HCT116 (cell line): Measurements from ENCODE around the gene PAEP. TPM values are rescaled to one million over a fixed set of nuclear protein-coding genes. Genes with fewer than 3 reads are reported as not detected.

Source experiments
- ATAC-seq: fragments of 200-7000 bp; cut with Tn5 transposase; 2 replicates; pipeline ENCODE4 v1.9.1; 2020; ENCODE audit warnings: mild to moderate bottlenecking, moderate library complexity
- BruUV-seq: library from RNA; stranded (reverse); fragments of 400-500 nt; replicated peaks from 2 replicates; lab custom pipeline; 2021; lab: Mats Ljungman, UMichigan
- CTCF ChIA-PET: fragments of 300-600 bp; sonication (Branson Sonifier 250); formaldehyde crosslinking; loops from one replicate; lab custom pipeline; 2021; ENCODE audit warnings: antibody characterized with exemption; lab: Charles Lee
- POLR2A ChIA-PET: fragments of 300-600, 350-600 bp; sonication (Branson Sonifier 250); formaldehyde crosslinking; loops from one replicate; lab custom pipeline; 2021; ENCODE audit warnings: antibody characterized with exemption; lab: Charles Lee
- RAD21 ChIA-PET, 2 experiments: fragments of 300-600 bp; sonication (Branson Sonifier 250); formaldehyde crosslinking; loops; one replicate each; lab custom pipeline; 2023; ENCODE audit warnings: low total read pairs in 2 of 2; ENCODE audit not compliant: uncharacterized antibody in 2 of 2, unreplicated experiment in 2 of 2, low non-redundant PET in 1 of 2; lab: Charles Lee
- DNase-seq: peaks from one replicate; pipeline ENCODE4 v3.0.0-alpha.2; 2010; ENCODE audit warnings: low read depth, low spot score
- H2AFZ ChIP-seq: fragments of 200-600 bp; shearing (Covaris generic), sonication (generic); 2 replicates; pipeline ENCODE4 v1.6.1; 2017; ENCODE audit warnings: low read depth, mixed run types, mixed read lengths, antibody characterized with exemption, low read length; ENCODE audit not compliant: poor library complexity, severe bottlenecking
- H3K27ac ChIP-seq: 2 replicates; pipeline ENCODE4 v1.5.1; 2012; ENCODE audit warnings: low read depth, low read length
- H3K27me3 ChIP-seq: fragments of 200-600 bp; sonication (generic); 2 replicates; pipeline ENCODE4 v1.6.1; 2016; ENCODE audit warnings: mixed run types, low read length, mixed read lengths; ENCODE audit not compliant: insufficient read depth
- H3K36me3 ChIP-seq, 2 experiments: fragments of 200-500 bp in 1 of 2; fragments of 200-600 bp in 1 of 2; sonication (Bioruptor generic) in 1 of 2; sonication (generic) in 1 of 2; 2 replicates each; pipeline versions ENCODE4 v1.5.1 to v1.6.1; 2014 to 2016; ENCODE audit warnings: low read length in 2 of 2, inconsistent platforms in 1 of 2, mixed read lengths in 1 of 2, mixed run types in 1 of 2; ENCODE audit not compliant: insufficient read depth in 2 of 2, control insufficient read depth in 1 of 2
- H3K4me1 ChIP-seq, 2 experiments: fragments of 200-600 bp in 1 of 2; sonication (generic) in 1 of 2; 2 replicates each; pipeline versions ENCODE4 v1.5.1 to v1.6.1; 2012 to 2017; ENCODE audit warnings: low read length in 2 of 2, inconsistent platforms in 1 of 2, mild to moderate bottlenecking in 1 of 2, mixed read lengths in 1 of 2, mixed run types in 1 of 2, moderate library complexity in 1 of 2; ENCODE audit not compliant: insufficient read depth in 2 of 2, control insufficient read depth in 1 of 2
- H3K4me2 ChIP-seq: fragments of 200-600 bp; sonication (generic); 2 replicates; pipeline ENCODE4 v1.6.1; 2017; ENCODE audit warnings: mixed run types, low read length, mixed read lengths
- H3K4me3 ChIP-seq, 2 experiments: fragments of 200-600 bp in 1 of 2; sonication (generic) in 1 of 2; replicated peaks in 1 of 2; 2 replicates each; pipeline ENCODE4 v1.5.1; 2011 to 2016; ENCODE audit warnings: low read length in 2 of 2, control low read depth in 1 of 2, low read depth in 1 of 2, mild to moderate bottlenecking in 1 of 2, mixed read lengths in 1 of 2, mixed run types in 1 of 2
- H3K79me2 ChIP-seq: fragments of 200-600 bp; sonication (generic); 2 replicates; pipeline ENCODE4 v1.6.1; 2017; ENCODE audit warnings: mild to moderate bottlenecking, mixed run types, low read length, moderate library complexity, mixed read lengths; ENCODE audit not compliant: insufficient read depth
- H3K9ac ChIP-seq: fragments of 200-600 bp; sonication (generic); 2 replicates; pipeline ENCODE4 v1.6.1; 2016; ENCODE audit warnings: low read length, mixed read lengths
- H3K9me2 ChIP-seq: fragments of 200-600 bp; sonication (generic), shearing (Covaris generic); 2 replicates; pipeline ENCODE4 v1.6.1; 2017; ENCODE audit warnings: mixed run types, mild to moderate bottlenecking, moderate library complexity; ENCODE audit not compliant: insufficient read depth
- H3K9me3 ChIP-seq, 2 experiments: fragments of 200-500 bp in 1 of 2; fragments of 200-600 bp in 1 of 2; sonication (Bioruptor generic) in 1 of 2; sonication (generic) in 1 of 2; 2 replicates each; pipeline ENCODE4 v1.6.1; 2014 to 2017; ENCODE audit warnings: low read length in 2 of 2, mixed read lengths in 2 of 2, inconsistent platforms in 1 of 2, low read depth in 1 of 2, mild to moderate bottlenecking in 1 of 2, mixed run types in 1 of 2, moderate library complexity in 1 of 2; ENCODE audit not compliant: control insufficient read depth in 1 of 2, insufficient read depth in 1 of 2
- H4K20me1 ChIP-seq: fragments of 200-600 bp; sonication (generic), shearing (Covaris generic); 2 replicates; pipeline ENCODE4 v1.6.1; 2017; ENCODE audit warnings: mixed run types, mild to moderate bottlenecking, moderate library complexity; ENCODE audit not compliant: insufficient read depth
- CBX3 ChIP-seq: IDR thresholded peaks from 2 replicates; pipeline ENCODE4 v1.6.1; 2012; ENCODE audit warnings: low read depth
- CEBPB ChIP-seq: IDR thresholded peaks from 2 replicates; pipeline ENCODE4 v1.6.1; 2012; ENCODE audit warnings: low read depth
- ELF1 ChIP-seq: IDR thresholded peaks from 2 replicates; pipeline ENCODE4 v1.6.1; 2012; ENCODE audit warnings: low read depth, borderline replicate concordance
- EZH2phosphoT487 ChIP-seq: fragments of 200-600 bp; IDR thresholded peaks from 2 replicates; pipeline ENCODE4 v1.6.1; 2018; ENCODE audit warnings: antibody characterized with exemption, borderline replicate concordance
- JUND ChIP-seq: IDR thresholded peaks from 2 replicates; pipeline ENCODE4 v1.6.1; 2012
- POLR2A ChIP-seq: IDR thresholded peaks from 2 replicates; pipeline ENCODE4 v1.7.0; 2011; ENCODE audit warnings: borderline replicate concordance; ENCODE audit not compliant: insufficient read depth, insufficient read length; ENCODE audit errors: extremely low read depth
- SP1 ChIP-seq: IDR thresholded peaks from 2 replicates; pipeline ENCODE4 v1.6.1; 2012; ENCODE audit warnings: low read depth
- YY1 ChIP-seq: IDR thresholded peaks from 2 replicates; pipeline ENCODE4 v1.6.1; 2011; ENCODE audit warnings: low read length, low read depth, moderate library complexity, mild to moderate bottlenecking; ENCODE audit not compliant: insufficient replicate concordance; ENCODE audit errors: extremely low read depth
- ZFX ChIP-seq: fragments of 450-650 bp; IDR thresholded peaks from 2 replicates; pipeline ENCODE4 v1.6.1; 2017
- intact Hi-C: fragments of 100-400 bp; cut with micrococcal nuclease; formaldehyde crosslinking; loops from 2 replicates; pipeline ENCODE4 v1.10.0; 2022
- total RNA-seq: library from RNA; stranded (reverse); gene quantifications from one replicate; pipeline ENCODE4 v1.2.1, GENCODE V29; 2021; ENCODE audit not compliant: unreplicated experiment
- TF ChIP-seq, protein P1 (sequence below): IDR thresholded peaks from 2 replicates; pipeline ENCODE4 v1.6.1; 2012
- TF ChIP-seq, protein P2 (sequence below), 3 experiments: fragments of 200-600 bp in 1 of 3; sonication (generic) in 1 of 3; IDR thresholded peaks in 2 of 3; conservative IDR thresholded peaks in 1 of 3; 2 replicates each; pipeline ENCODE4 v1.5.1; 2012 to 2017; ENCODE audit warnings: low read depth in 2 of 3, low read length in 2 of 3, antibody characterized with exemption in 1 of 3, borderline replicate concordance in 1 of 3, control low read depth in 1 of 3, mild to moderate bottlenecking in 1 of 3, mixed read lengths in 1 of 3, mixed run types in 1 of 3, moderate library complexity in 1 of 3; ENCODE audit not compliant: insufficient read depth in 1 of 3
- TF ChIP-seq, protein P3 (sequence below): IDR thresholded peaks from 2 replicates; pipeline ENCODE4 v1.6.1; 2011; ENCODE audit warnings: mild to moderate bottlenecking, low read length, moderate library complexity; ENCODE audit not compliant: insufficient replicate concordance; ENCODE audit errors: extremely low read depth

Gene PAEP
- total RNA-seq, 1 experiment from 2014 or later = not detected

DNA sequence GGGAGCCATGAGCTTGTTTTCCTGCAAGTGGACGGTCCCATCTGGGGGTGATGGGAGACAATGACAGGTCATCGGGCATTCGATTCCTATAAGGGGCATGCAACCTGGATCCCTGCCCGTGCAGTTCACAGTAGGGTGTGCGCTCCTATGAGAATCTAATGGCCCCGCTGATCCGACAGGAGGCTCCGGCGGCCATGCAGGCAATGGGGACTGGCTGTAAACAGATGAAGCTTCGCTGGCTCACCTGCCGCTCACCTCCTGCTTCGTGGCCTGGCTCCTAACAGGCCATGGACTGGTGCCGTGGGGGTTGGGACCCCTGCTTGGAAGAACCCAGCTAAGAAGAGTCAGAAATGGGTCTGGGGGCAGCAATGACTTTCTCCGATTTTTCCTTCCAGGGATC lies 21.0 kb downstream of the PAEP start:
- H3K9ac ChIP-seq = no peak overlapping the region
- no peaks in the 10 kb centered on the region for H3K36me3 ChIP-seq
- intact Hi-C loops = no loop called here
- ChIA-PET RAD21 (no interaction called here), CTCF (no interaction called here), POLR2A (no interaction called here)
- peaks cover 6% of the 10 kb centered on the region; the same call in 1 of the 2 replicates for H3K27me3 ChIP-seq
- no peak overlapping the region for H3K4me2 ChIP-seq
- TF ChIP-seq, protein P1, sequence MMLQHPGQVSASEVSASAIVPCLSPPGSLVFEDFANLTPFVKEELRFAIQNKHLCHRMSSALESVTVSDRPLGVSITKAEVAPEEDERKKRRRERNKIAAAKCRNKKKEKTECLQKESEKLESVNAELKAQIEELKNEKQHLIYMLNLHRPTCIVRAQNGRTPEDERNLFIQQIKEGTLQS = no peak
- TF ChIP-seq SP1 = no peak
- TF ChIP-seq JUND = no peak
- no peak for TF ChIP-seq POLR2A
- TF ChIP-seq ZFX = no peak
- TF ChIP-seq, protein P2, sequence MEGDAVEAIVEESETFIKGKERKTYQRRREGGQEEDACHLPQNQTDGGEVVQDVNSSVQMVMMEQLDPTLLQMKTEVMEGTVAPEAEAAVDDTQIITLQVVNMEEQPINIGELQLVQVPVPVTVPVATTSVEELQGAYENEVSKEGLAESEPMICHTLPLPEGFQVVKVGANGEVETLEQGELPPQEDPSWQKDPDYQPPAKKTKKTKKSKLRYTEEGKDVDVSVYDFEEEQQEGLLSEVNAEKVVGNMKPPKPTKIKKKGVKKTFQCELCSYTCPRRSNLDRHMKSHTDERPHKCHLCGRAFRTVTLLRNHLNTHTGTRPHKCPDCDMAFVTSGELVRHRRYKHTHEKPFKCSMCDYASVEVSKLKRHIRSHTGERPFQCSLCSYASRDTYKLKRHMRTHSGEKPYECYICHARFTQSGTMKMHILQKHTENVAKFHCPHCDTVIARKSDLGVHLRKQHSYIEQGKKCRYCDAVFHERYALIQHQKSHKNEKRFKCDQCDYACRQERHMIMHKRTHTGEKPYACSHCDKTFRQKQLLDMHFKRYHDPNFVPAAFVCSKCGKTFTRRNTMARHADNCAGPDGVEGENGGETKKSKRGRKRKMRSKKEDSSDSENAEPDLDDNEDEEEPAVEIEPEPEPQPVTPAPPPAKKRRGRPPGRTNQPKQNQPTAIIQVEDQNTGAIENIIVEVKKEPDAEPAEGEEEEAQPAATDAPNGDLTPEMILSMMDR (IDR thresholded peaks at IDR 0.05 in 2 of 3, conservative IDR thresholded peaks at IDR 0.05 in 1 of 3; ENCODE audit: borderline replicate concordance in 1 of 3, insufficient read depth in 1 of 3, low read depth in 2 of 3, low read length in 2 of 3) = no peak
- no peak for TF ChIP-seq CBX3
- TF ChIP-seq, protein P3, sequence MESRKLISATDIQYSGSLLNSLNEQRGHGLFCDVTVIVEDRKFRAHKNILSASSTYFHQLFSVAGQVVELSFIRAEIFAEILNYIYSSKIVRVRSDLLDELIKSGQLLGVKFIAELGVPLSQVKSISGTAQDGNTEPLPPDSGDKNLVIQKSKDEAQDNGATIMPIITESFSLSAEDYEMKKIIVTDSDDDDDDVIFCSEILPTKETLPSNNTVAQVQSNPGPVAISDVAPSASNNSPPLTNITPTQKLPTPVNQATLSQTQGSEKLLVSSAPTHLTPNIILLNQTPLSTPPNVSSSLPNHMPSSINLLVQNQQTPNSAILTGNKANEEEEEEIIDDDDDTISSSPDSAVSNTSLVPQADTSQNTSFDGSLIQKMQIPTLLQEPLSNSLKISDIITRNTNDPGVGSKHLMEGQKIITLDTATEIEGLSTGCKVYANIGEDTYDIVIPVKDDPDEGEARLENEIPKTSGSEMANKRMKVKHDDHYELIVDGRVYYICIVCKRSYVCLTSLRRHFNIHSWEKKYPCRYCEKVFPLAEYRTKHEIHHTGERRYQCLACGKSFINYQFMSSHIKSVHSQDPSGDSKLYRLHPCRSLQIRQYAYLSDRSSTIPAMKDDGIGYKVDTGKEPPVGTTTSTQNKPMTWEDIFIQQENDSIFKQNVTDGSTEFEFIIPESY = no peak
- TF ChIP-seq EZH2phosphoT487 = no peak
- TF ChIP-seq CEBPB = no peak
- TF ChIP-seq ELF1 = no peak
- no peak for TF ChIP-seq YY1
- H2AFZ ChIP-seq = no peak overlapping the region
- no peaks in the 10 kb centered on the region for H3K9me3 ChIP-seq
- DNase-seq (no peak), ATAC-seq (no peak)
- H4K20me1 ChIP-seq = no peaks in the 10 kb centered on the region
- no peaks in the 10 kb centered on the region for H3K9me2 ChIP-seq
- no peak overlapping the region for H3K27ac ChIP-seq
- BruUV-seq = no TSS peak
- no peak overlapping the region for H3K4me3 ChIP-seq
- H3K79me2 ChIP-seq = no peaks in the 10 kb centered on the region
- H3K4me1 ChIP-seq = no peaks in the 10 kb centered on the region
